Ovary (tissue), 9 donors: ENCODE results near the gene GSTM2. TPM values are rescaled to one million over a fixed set of nuclear protein-coding genes. Genes with fewer than 3 reads are reported as not detected.

ENCODE experiments used
- DNase-seq, 5 donors: peaks; one replicate each; pipeline ENCODE4 v3.0.0-alpha.2; 2019 to 2020
- H3K27ac ChIP-seq, 2 donors: fragments of 200-600 bp; one replicate each; pipeline versions ENCODE4 v1.5.1 to v1.8.0; 2019 to 2022
- H3K27me3 ChIP-seq: fragments of 200-600 bp; one replicate; pipeline ENCODE4 v1.8.0; 2022
- H3K36me3 ChIP-seq: fragments of 200-600 bp; sonication (generic); one replicate; pipeline ENCODE4 v1.5.1; 2019
- H3K4me1 ChIP-seq: one replicate; pipeline ENCODE4 v1.8.1; 2013; ENCODE audit warnings: mild to moderate bottlenecking, moderate library complexity; ENCODE audit not compliant: insufficient read depth
- H3K4me3 ChIP-seq: fragments of 200-600 bp; sonication (generic); one replicate; pipeline ENCODE4 v1.5.1; 2017
- H3K9me3 ChIP-seq, 2 donors: fragments of 200-600 bp in 1 of 2; sonication (generic) in 1 of 2; one replicate each; pipeline versions ENCODE4 v1.5.1 to v1.8.1; 2013 to 2019; ENCODE audit warnings: mild to moderate bottlenecking in 1 of 2, moderate library complexity in 1 of 2
- CTCF ChIP-seq, 3 donors: fragments of 450-650 bp in 2 of 3; fragments of 200-600 bp in 1 of 3; IDR thresholded peaks; one replicate each; pipeline versions ENCODE4 v1.5.1 to v1.8.0; 2016 to 2022; ENCODE audit warnings: antibody characterized with exemption in 3 of 3, mild to moderate bottlenecking in 1 of 3
- EP300 ChIP-seq: sonication (generic); formaldehyde crosslinking; IDR thresholded peaks from one replicate; pipeline ENCODE4 v1.6.1; 2017; ENCODE audit warnings: antibody characterized with exemption
- POLR2A ChIP-seq: fragments of 450-650 bp; IDR thresholded peaks from one replicate; pipeline ENCODE4 v1.6.1; 2017; ENCODE audit warnings: antibody characterized with exemption, mild to moderate bottlenecking, moderate library complexity
- WGBS, 3 donors: extraction: QIAGEN DNeasy Blood & Tissue Kit in 1 of 3; methylation state at CpG; one replicate each; pipeline versions ENCODE4 v1.1.5 to v1.1.7; 2013 to 2017; 5-methylcytosine and 5-hydroxymethylcytosine counted together
- intact Hi-C, 4 donors: fragments of 100-400 bp; cut with DNase I; formaldehyde crosslinking; loops; one replicate each; pipeline versions ENCODE4 v1.11.0 to v1.15.1; 2022 to 2023
- polyA plus RNA-seq, 2 donors: library from polyadenylated mRNA; stranded (reverse); fragments of 200-250 nt in 1 of 2; fragments of 350-450 nt in 1 of 2; fragmentation: Illumina TruSeq in 1 of 2; extraction: RNeasy Lipid Tissue Mini Kit (QIAGEN cat#74804) in 1 of 2; gene quantifications; one replicate each; pipeline ENCODE4 v1.2.3, GENCODE V29; 2013 to 2014
- total RNA-seq, 7 donors: library from RNA; depleted of rRNA in 2 of 7; stranded (reverse); fragments of >200 nt in 2 of 7; fragmentation: NEBNext Ultra II Directional in 3 of 7; extraction: Animal tissue kit (Norgen Biotek cat#: 25700) in 3 of 7; gene quantifications; one replicate each; pipeline versions ENCODE4 v1.1.0 to v1.2.4, GENCODE V29; 2016 to 2023
- donor health status: DM: no; HTN: no; CAD: no; lungs with moderate emphysema.
- donor health status: DM: no; HTN: no; CAD: no.
- donor health status: Bipolar disorder and iron deficiency.
- donor health status: DM: yes; HTN: yes; CAD: no.
- donor health status: DM: no; HTN: no; CAD: no.
- donor health status: DM: yes; HTN: yes; CAD: no.

The GSTM2 gene
- total and polyA plus RNA-seq, 9 donors, result 101 to 318 (median 202) TPM

GRCh38 chr1:109630898-109631512 lies 36.9 kb upstream of the GSTM2 start:
- H3K27ac ChIP-seq, result no peak overlapping the region
- intact Hi-C loops, result loop anchor here in 2 of 4 donors (10.0 kb wide), 2 partner anchors 86 to 354 kb away; partner anchors contain the start of genes AHCYL1 (in 2 of the 2) and GNAI3 (in 1 of the 2)
- DNase-seq, result peak in 2 of 5 donors; percentile 21 to 38
- no peaks in the 10 kb centered on the region for H3K9me3 ChIP-seq
- peaks cover 2% of the 10 kb centered on the region for H3K4me1 ChIP-seq
- no peaks in the 10 kb centered on the region for H3K36me3 ChIP-seq
- H3K4me3 ChIP-seq, result no peak overlapping the region
- TF ChIP-seq POLR2A (no peak), CTCF (IDR thresholded peaks at IDR 0.05) (no peak), EP300 (no peak)
- WGBS, 3 donors, result 94 to 95% (median 94%) methylated on average over 14 of the region's 14 CpGs
- H3K27me3 ChIP-seq, result no peaks in the 10 kb centered on the region

GRCh38 chr1:109631513-109632505 lies 36.0 kb upstream of the GSTM2 start:
- Histone ChIP-seq H3K36me3 (no peaks in the 10 kb centered on the region), H3K4me1 (peaks cover 8% of the 10 kb centered on the region), H3K27ac (no peak overlapping the region), H3K27me3 (no peaks in the 10 kb centered on the region), H3K9me3 (no peaks in the 10 kb centered on the region), H3K4me3 (no peak overlapping the region)
- DNase-seq, result peak in 2 of 5 donors; percentile 23 to 42
- no peak for TF ChIP-seq CTCF (IDR thresholded peaks at IDR 0.05)
- no peak for TF ChIP-seq POLR2A
- TF ChIP-seq EP300, result no peak
- intact Hi-C loops, result loop anchor here in 2 of 4 donors (10.0 kb wide), 2 partner anchors 87 to 353 kb away; partner anchors contain the start of genes AHCYL1 (in 2 of the 2) and GNAI3 (in 1 of the 2)
- 68 to 80% (median 78%) methylated on average over 13 to 16 of the region's 16 CpGs for WGBS, 3 donors

GRCh38 chr1:109632671-109633346 lies 35.0 kb upstream of the GSTM2 start:
- Histone ChIP-seq H3K27ac (no peak overlapping the region), H3K9me3 (no peaks in the 10 kb centered on the region)

More at GRCh38 chr1:109632671-109633346, 35.0 kb upstream of the GSTM2 start:
- H3K4me3 ChIP-seq, result no peak overlapping the region
- WGBS, 3 donors, result 19 to 32% (median 22%) methylated on average over 5 of the region's 5 CpGs
- H3K4me1 ChIP-seq, result peaks cover 8% of the 10 kb centered on the region
- H3K36me3 ChIP-seq, result no peaks in the 10 kb centered on the region
- DNase-seq, result peak; percentile 50 to 89 (median 81)
- H3K27me3 ChIP-seq, result no peaks in the 10 kb centered on the region
- intact Hi-C loops, result loop anchor here in 2 of 4 donors (10.0 kb wide), 2 partner anchors 88 to 352 kb away; partner anchors contain the start of genes AHCYL1 (in 2 of the 2) and GNAI3 (in 1 of the 2)
- no peak for TF ChIP-seq CTCF (IDR thresholded peaks at IDR 0.05)
- no peak for TF ChIP-seq EP300
- no peak for TF ChIP-seq POLR2A
